ENCODE results near the gene CEBPA.

GRCh38 chr19:33300894-33301143 lies 1.5 kb downstream of the CEBPA start:
- no peak for TF ChIP-seq POLR2A (IDR thresholded peaks at IDR 0.05)
- no peak for TF ChIP-seq CTCF (IDR thresholded peaks at IDR 0.05)

Data from esophagus squamous epithelium (tissue), 4 donors.